Natural killer cell (primary cell): ENCODE results near the gene SEC24D. TPM values are rescaled to one million over a fixed set of nuclear protein-coding genes. Genes with fewer than 3 reads are reported as not detected.

ENCODE experiments used
- ATAC-seq, 3 donors: fragments of 150-1000 bp in 2 of 3; fragments of 200-7000 bp in 1 of 3; cut with Tn5 transposase; 1 replicate in 1 of 3; 2 replicates in 2 of 3; pipeline ENCODE4 v1.10.0; 2021; ENCODE audit warnings: mild to moderate bottlenecking in 2 of 3, moderate library complexity in 2 of 3
- DNase-seq, 2 donors: peaks; one replicate each; pipeline versions ENCODE4 v3.0.0 to v3.0.0-alpha.2; 2013 to 2021; ENCODE audit warnings: mixed read lengths in 1 of 2
- H3K27ac ChIP-seq: one replicate; pipeline ENCODE4 v1.5.1; 2013; ENCODE audit warnings: mild to moderate bottlenecking, low read length
- H3K27me3 ChIP-seq: one replicate; pipeline ENCODE4 v1.6.1; 2013; ENCODE audit warnings: low read length; ENCODE audit not compliant: control insufficient read depth, insufficient read depth
- H3K36me3 ChIP-seq: one replicate; pipeline ENCODE4 v1.6.1; 2013; ENCODE audit warnings: low read length; ENCODE audit not compliant: control insufficient read depth, insufficient read depth
- H3K4me1 ChIP-seq: one replicate; pipeline ENCODE4 v1.6.1; 2013; ENCODE audit warnings: low read length; ENCODE audit not compliant: control insufficient read depth, insufficient read depth
- H3K4me3 ChIP-seq: one replicate; pipeline ENCODE4 v1.5.1; 2013; ENCODE audit warnings: low read length
- H3K9me3 ChIP-seq: one replicate; pipeline ENCODE4 v1.6.1; 2013; ENCODE audit warnings: low read length; ENCODE audit not compliant: control insufficient read depth, insufficient read depth
- H3K27ac Mint-ChIP-seq, 2 donors: one replicate each; pipeline ENCODE4 v1.8.0; 2022; ENCODE audit warnings: mild to moderate bottlenecking in 2 of 2, mixed read lengths in 2 of 2, moderate library complexity in 1 of 2
- H3K27me3 Mint-ChIP-seq, 2 donors: one replicate each; pipeline ENCODE4 v1.8.0; 2022; ENCODE audit warnings: low read depth in 2 of 2, mixed read lengths in 2 of 2
- H3K36me3 Mint-ChIP-seq: one replicate; pipeline ENCODE4 v1.8.0; 2022; ENCODE audit warnings: mixed read lengths
- H3K4me1 Mint-ChIP-seq, 2 donors: one replicate each; pipeline ENCODE4 v1.8.0; 2022; ENCODE audit warnings: mixed read lengths in 2 of 2
- H3K4me3 Mint-ChIP-seq: one replicate; pipeline ENCODE4 v1.8.0; 2022; ENCODE audit warnings: mild to moderate bottlenecking, moderate library complexity, mixed read lengths
- H3K9me3 Mint-ChIP-seq, 2 donors: one replicate each; pipeline ENCODE4 v1.8.0; 2022; ENCODE audit warnings: mixed read lengths in 2 of 2
- WGBS: methylation state at CpG from one replicate; pipeline ENCODE4 v1.1.7; 2013; ENCODE audit warnings: missing lambda C conversion rate; ENCODE audit not compliant: insufficient coverage; 5-methylcytosine and 5-hydroxymethylcytosine counted together
- intact Hi-C: fragments of 100-400 bp; cut with micrococcal nuclease; formaldehyde crosslinking; loops from one replicate; pipeline ENCODE4 v1.14.2; 2022
- total RNA-seq, 4 donors: library from RNA; stranded (reverse); fragments of 120-200 nt in 1 of 4; gene quantifications; one replicate each; pipeline versions ENCODE4 v1.2.3 to v1.2.4, GENCODE V29; 2013 to 2022
- TF ChIP-seq, protein P1 (sequence below): fragments of 200-600 bp; IDR thresholded peaks from one replicate; pipeline ENCODE4 v1.8.0; 2022; ENCODE audit warnings: antibody characterized with exemption

The SEC24D gene
- total RNA-seq, 3 donors from 2014 or later (not counting 1 experiment from before 2014, with no cell fraction given): 32.7 to 50.2 (median 35.2) TPM

DNA sequence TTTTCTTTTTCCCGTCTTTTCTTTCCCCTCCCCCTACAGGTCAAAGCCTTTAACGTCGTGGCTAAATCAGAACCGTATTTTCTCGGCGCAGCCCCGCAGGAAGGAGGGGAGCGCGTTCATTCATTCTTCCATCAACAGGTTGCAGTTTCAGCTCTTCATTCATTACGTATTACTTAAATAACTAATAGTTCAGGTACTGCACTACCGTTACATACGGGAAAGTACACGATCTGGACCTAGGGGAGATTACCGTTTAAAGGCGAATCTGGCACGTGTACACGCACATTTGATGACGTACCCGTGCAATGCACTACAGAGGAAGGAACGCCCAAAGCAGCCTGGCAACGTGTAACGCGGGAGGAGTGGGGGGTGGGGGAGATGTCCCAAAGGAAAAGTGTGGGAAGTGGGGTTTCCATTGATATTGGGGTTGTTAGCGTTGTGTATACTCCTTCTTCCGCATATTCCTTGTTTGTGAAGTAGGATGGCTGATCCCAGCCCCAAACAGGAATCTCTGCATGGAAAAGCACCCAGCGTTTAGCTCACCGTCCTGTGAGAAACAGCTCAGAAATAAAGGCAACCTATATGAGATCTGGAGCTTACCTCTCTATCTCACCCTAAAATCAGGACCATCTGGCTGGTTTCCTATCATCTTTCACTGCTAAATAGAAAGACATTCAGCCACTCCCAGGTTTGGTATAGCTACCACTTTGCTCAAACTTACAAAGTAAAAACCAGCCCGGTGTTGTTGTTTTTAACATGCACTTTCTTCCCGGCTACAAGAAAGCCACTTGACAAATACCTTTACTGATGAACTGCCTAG, 585 bp upstream of the SEC24D start:
- TF ChIP-seq, protein P1, sequence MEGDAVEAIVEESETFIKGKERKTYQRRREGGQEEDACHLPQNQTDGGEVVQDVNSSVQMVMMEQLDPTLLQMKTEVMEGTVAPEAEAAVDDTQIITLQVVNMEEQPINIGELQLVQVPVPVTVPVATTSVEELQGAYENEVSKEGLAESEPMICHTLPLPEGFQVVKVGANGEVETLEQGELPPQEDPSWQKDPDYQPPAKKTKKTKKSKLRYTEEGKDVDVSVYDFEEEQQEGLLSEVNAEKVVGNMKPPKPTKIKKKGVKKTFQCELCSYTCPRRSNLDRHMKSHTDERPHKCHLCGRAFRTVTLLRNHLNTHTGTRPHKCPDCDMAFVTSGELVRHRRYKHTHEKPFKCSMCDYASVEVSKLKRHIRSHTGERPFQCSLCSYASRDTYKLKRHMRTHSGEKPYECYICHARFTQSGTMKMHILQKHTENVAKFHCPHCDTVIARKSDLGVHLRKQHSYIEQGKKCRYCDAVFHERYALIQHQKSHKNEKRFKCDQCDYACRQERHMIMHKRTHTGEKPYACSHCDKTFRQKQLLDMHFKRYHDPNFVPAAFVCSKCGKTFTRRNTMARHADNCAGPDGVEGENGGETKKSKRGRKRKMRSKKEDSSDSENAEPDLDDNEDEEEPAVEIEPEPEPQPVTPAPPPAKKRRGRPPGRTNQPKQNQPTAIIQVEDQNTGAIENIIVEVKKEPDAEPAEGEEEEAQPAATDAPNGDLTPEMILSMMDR: no peak
- DNase-seq (peak; percentile 23 to 84), ATAC-seq (peak; percentile 55 to 62 (median 60))
- Histone ChIP-seq H3K36me3 (peaks cover 13% of the 10 kb centered on the region), H3K4me3 (peak overlapping the region; percentile 96), H3K4me1 (peaks cover 14% of the 10 kb centered on the region), H3K27me3 (no peaks in the 10 kb centered on the region), H3K27ac (peak overlapping the region; percentile 80), H3K9me3 (no peaks in the 10 kb centered on the region)
- Mint-ChIP-seq H3K4me3 (peak overlapping the region; percentile 98), H3K9me3 (no peaks in the 10 kb centered on the region), H3K36me3 (peaks cover 14% of the 10 kb centered on the region), H3K27me3 (peaks cover 7 to 15% of the 10 kb centered on the region in 2 donors), H3K4me1 (peaks cover 13 to 29% of the 10 kb centered on the region in 2 donors), H3K27ac (peak overlapping the region; percentile 86 to 94)
- intact Hi-C loops: no loop called here
- WGBS: 6% methylated on average over 28 of the region's 29 CpGs

DNA sequence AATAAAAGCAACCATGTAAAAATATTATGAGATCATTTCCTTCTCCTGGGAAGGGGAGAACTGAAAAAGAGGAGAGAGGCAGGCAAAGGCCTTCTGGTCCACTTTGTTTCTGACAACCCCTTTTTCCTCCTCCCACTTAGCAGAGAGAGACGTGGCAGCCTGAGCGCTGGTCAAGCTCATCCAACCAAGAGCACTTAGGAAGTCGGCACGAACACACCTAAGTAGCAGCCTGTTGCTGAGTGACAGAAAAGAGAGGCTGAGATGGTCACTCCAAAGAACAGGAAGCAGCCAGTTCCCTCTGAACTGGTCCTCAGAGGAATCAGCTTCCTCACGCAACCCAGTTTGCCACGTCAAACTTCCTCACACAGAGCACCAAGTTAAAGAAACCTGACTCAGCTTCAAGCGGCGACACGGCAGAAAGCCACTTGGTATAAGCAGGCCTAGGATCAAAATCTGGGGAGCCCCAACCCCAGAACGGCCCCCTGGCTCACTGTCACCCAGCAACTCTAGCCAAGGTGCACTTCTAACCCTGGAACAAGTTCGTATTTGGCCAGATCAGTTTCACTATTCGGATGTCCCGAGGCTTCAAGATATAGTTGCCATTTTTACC, 861 bp downstream of the SEC24D start:
- H3K4me1 Mint-ChIP-seq: peaks cover 18 to 29% of the 10 kb centered on the region in 2 donors
- peak; percentile 32 to 62 (median 41) for ATAC-seq

DNA sequence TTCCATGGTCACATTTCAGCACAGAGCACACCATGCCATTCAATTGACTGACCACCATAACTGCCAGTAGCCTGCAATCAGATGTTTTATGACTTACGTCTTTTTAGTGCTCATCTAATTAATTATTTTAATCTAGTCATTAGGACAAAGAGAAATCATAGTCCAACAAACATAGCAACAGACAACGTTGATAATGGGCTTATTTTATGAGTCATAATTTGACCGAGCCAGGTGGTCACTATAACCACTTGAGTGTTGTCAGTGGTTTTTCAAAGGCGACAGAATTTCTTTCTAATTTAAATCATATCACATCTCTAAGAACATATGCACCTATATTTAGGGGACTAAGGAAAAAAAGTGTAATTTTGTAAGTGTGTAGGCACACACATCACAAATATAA, 1.9 kb downstream of the SEC24D start:
- WGBS: no CpG with 5 or more reads among the region's 4 CpGs
- Mint-ChIP-seq H3K27ac (no peak overlapping the region), H3K9me3 (no peaks in the 10 kb centered on the region), H3K27me3 (peaks cover 0 to 5% of the 10 kb centered on the region in 2 donors), H3K4me1 (peaks cover 18 to 30% of the 10 kb centered on the region in 2 donors), H3K4me3 (peak overlapping the region; percentile 41), H3K36me3 (peaks cover 17% of the 10 kb centered on the region)
- ATAC-seq: no peak
- DNase-seq: no peak
- TF ChIP-seq, protein P1: no peak
- intact Hi-C loops: no loop called here
- Histone ChIP-seq H3K27ac (no peak overlapping the region), H3K9me3 (no peaks in the 10 kb centered on the region), H3K4me3 (no peak overlapping the region), H3K4me1 (peaks cover 14% of the 10 kb centered on the region), H3K27me3 (no peaks in the 10 kb centered on the region), H3K36me3 (peaks cover 13% of the 10 kb centered on the region)

More for the DNA sequence above, 861 bp downstream of the SEC24D start:
- Mint-ChIP-seq H3K27ac (peak overlapping the region; percentile 86 to 94), H3K4me3 (peak overlapping the region; percentile 98), H3K36me3 (peaks cover 17% of the 10 kb centered on the region), H3K27me3 (peaks cover 7 to 10% of the 10 kb centered on the region in 2 donors), H3K9me3 (no peaks in the 10 kb centered on the region)
- whole genome bisulfite sequencing: 0% methylated on average over 13 of the region's 13 CpGs
- H3K4me3 ChIP-seq: peak overlapping the region; percentile 96
- TF ChIP-seq, protein P1: no peak
- H3K36me3 ChIP-seq: peaks cover 13% of the 10 kb centered on the region
- H3K27me3 ChIP-seq: no peaks in the 10 kb centered on the region
- H3K4me1 ChIP-seq: peaks cover 14% of the 10 kb centered on the region
- intact Hi-C loops: no loop called here
- no peaks in the 10 kb centered on the region for H3K9me3 ChIP-seq
- DNase-seq: peak; percentile 28 to 71
- H3K27ac ChIP-seq: peak overlapping the region; percentile 73
